Immature natural killer cell (primary cell): ENCODE data around the gene PEMT. TPM values are rescaled to one million over a fixed set of nuclear protein-coding genes. Genes with fewer than 3 reads are reported as not detected.
A peak's percentile ranks its signal among the peaks of the same experiment; 100 is the strongest.

Experiments used
- DNase-seq, 3 donors: peaks; one replicate each; pipeline ENCODE4 v3.0.0; 2022; ENCODE audit warnings: mixed read lengths in 1 of 3
- H3K27ac Mint-ChIP-seq, 6 donors: one replicate each; pipeline ENCODE4 v1.8.0; 2020; ENCODE audit warnings: mixed read lengths in 6 of 6, mild to moderate bottlenecking in 5 of 6, inconsistent platforms in 4 of 6, moderate library complexity in 3 of 6
- H3K27me3 Mint-ChIP-seq, 3 donors: one replicate each; pipeline ENCODE4 v1.8.0; 2020 to 2021; ENCODE audit warnings: low read depth in 3 of 3, mild to moderate bottlenecking in 3 of 3, mixed read lengths in 3 of 3, moderate library complexity in 3 of 3, inconsistent platforms in 1 of 3
- H3K36me3 Mint-ChIP-seq, 3 donors: one replicate each; pipeline ENCODE4 v1.8.0; 2020; ENCODE audit warnings: mixed read lengths in 3 of 3, inconsistent platforms in 2 of 3, mild to moderate bottlenecking in 2 of 3
- H3K4me1 Mint-ChIP-seq, 2 donors: one replicate each; pipeline ENCODE4 v1.8.0; 2020; ENCODE audit warnings: inconsistent platforms in 2 of 2, mild to moderate bottlenecking in 2 of 2, mixed read lengths in 2 of 2, moderate library complexity in 1 of 2
- H3K4me3 Mint-ChIP-seq, 5 donors: one replicate each; pipeline ENCODE4 v1.8.0; 2020; ENCODE audit warnings: mild to moderate bottlenecking in 5 of 5, mixed read lengths in 5 of 5, inconsistent platforms in 3 of 5, moderate library complexity in 3 of 5
- H3K9me3 Mint-ChIP-seq, 6 donors: one replicate each; pipeline ENCODE4 v1.8.0; 2020; ENCODE audit warnings: mild to moderate bottlenecking in 6 of 6, mixed read lengths in 6 of 6, inconsistent platforms in 4 of 6, moderate library complexity in 3 of 6
- polyA plus RNA-seq, 3 donors: library from polyadenylated mRNA; unstranded; fragments of 300-500 nt; fragmentation: Illumina TruSeq; gene quantifications; one replicate each; pipeline ENCODE4 v1.2.3, GENCODE V29; 2021

The PEMT gene
- polyA plus RNA-seq, 3 donors from 2014 or later: 18.0 to 41.6 (median 31.4) TPM

DNA sequence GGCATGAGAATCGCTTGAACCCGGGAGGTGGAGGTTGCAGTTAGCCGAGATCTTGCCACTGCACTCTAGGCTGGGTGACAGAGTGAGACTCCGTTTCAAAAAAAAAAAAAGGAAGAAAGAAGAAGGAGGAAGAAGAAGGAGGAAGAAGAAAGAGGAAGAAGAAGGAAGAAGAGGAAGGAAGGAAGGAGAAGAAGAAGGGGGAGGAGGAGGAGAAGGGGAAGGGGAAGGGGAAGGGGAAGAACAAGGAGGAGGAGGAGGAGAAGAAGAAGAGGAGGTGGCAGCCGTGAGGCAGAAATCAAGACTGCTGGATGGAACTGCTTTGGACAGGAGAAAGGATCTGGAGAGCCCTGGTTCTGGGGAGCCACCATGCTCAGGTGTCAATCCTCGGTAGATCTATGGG is 29.7 kb upstream of the PEMT start:
- H3K36me3 Mint-ChIP-seq: no peaks in the 10 kb centered on the region
- no peak overlapping the region for H3K4me3 Mint-ChIP-seq
- H3K9me3 Mint-ChIP-seq: no peaks in the 10 kb centered on the region
- peaks cover 0 to 5% (median 2%) of the 10 kb centered on the region in 3 donors for H3K27me3 Mint-ChIP-seq
- H3K4me1 Mint-ChIP-seq: no peaks in the 10 kb centered on the region
- no peak overlapping the region for H3K27ac Mint-ChIP-seq
- DNase-seq: no peak

- peaks cover 0 to 4% (median under 1%) of the 10 kb centered on the region in 3 donors for H3K27me3 Mint-ChIP-seq
- no peaks in the 10 kb centered on the region for H3K36me3 Mint-ChIP-seq
- H3K9me3 Mint-ChIP-seq: peaks cover 0 to 2% (median 0%) of the 10 kb centered on the region in 6 donors
- peaks cover 0 to 4% of the 10 kb centered on the region in 2 donors for H3K4me1 Mint-ChIP-seq
- H3K27ac Mint-ChIP-seq: no peak overlapping the region
- no peak overlapping the region for H3K4me3 Mint-ChIP-seq
- peak; percentile 18 to 41 (median 22) for DNase-seq
Observed at GRCh38 chr17:17613708-17614114, 22.2 kb upstream of the PEMT start.

- H3K4me1 Mint-ChIP-seq: peaks cover 0 to 4% of the 10 kb centered on the region in 2 donors
- no peaks in the 10 kb centered on the region for H3K36me3 Mint-ChIP-seq
- H3K4me3 Mint-ChIP-seq: no peak overlapping the region
- no peak overlapping the region for H3K27ac Mint-ChIP-seq
- peaks cover 0 to 2% (median 0%) of the 10 kb centered on the region in 3 donors for H3K27me3 Mint-ChIP-seq
- no peak for DNase-seq
- peaks cover 0 to 2% (median 0%) of the 10 kb centered on the region in 6 donors for H3K9me3 Mint-ChIP-seq
Observed at GRCh38 chr17:17612085-17613022, 20.8 kb upstream of the PEMT start.

- peaks cover 0 to 2% (median 0%) of the 10 kb centered on the region in 6 donors for H3K9me3 Mint-ChIP-seq
- no peak for DNase-seq
- no peak overlapping the region for H3K27ac Mint-ChIP-seq
- H3K4me1 Mint-ChIP-seq: peaks cover 0 to 4% of the 10 kb centered on the region in 2 donors
- no peaks in the 10 kb centered on the region for H3K27me3 Mint-ChIP-seq
- H3K4me3 Mint-ChIP-seq: no peak overlapping the region
- H3K36me3 Mint-ChIP-seq: no peaks in the 10 kb centered on the region
Observed at GRCh38 chr17:17609121-17609520, 17.6 kb upstream of the PEMT start.

- Mint-ChIP-seq H3K27ac (no peak overlapping the region), H3K27me3 (peaks cover 2 to 3% (median 2%) of the 10 kb centered on the region in 3 donors), H3K36me3 (no peaks in the 10 kb centered on the region), H3K9me3 (no peaks in the 10 kb centered on the region), H3K4me1 (no peaks in the 10 kb centered on the region), H3K4me3 (no peak overlapping the region)
- DNase-seq: no peak
Observed at GRCh38 chr17:17606416-17607000, 15.0 kb upstream of the PEMT start.

DNA sequence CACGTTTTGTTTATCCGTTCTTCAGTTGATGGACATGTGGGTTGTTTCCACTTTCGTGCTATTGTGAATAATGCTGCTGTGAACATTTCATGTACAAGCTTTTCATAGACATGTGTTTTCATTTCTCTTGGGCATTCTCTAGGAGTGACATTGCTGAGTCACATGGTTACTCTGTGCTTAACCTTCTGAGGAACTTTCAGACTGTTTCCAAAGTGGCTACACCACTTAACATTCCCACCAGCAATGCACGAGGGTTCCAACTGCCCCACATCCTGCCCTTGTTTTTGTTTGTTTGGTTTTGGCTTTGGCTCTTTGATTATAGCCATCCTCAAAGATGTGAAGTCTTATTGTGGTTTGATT is 14.2 kb upstream of the PEMT start:
- H3K4me1 Mint-ChIP-seq: no peaks in the 10 kb centered on the region
- H3K9me3 Mint-ChIP-seq: no peaks in the 10 kb centered on the region
- no peak overlapping the region for H3K4me3 Mint-ChIP-seq
- DNase-seq: no peak
- no peak overlapping the region for H3K27ac Mint-ChIP-seq
- H3K36me3 Mint-ChIP-seq: no peaks in the 10 kb centered on the region
- peaks cover 2 to 3% (median 2%) of the 10 kb centered on the region in 3 donors for H3K27me3 Mint-ChIP-seq

GRCh38 chr17:17605083-17605728 is 13.7 kb upstream of the PEMT start:
- H3K36me3 Mint-ChIP-seq: no peaks in the 10 kb centered on the region
- H3K27me3 Mint-ChIP-seq: peaks cover 2 to 3% (median 2%) of the 10 kb centered on the region in 3 donors
- H3K4me1 Mint-ChIP-seq: no peaks in the 10 kb centered on the region
- H3K27ac Mint-ChIP-seq: no peak overlapping the region
- no peak for DNase-seq
- H3K9me3 Mint-ChIP-seq: no peaks in the 10 kb centered on the region
- no peak overlapping the region for H3K4me3 Mint-ChIP-seq

DNA sequence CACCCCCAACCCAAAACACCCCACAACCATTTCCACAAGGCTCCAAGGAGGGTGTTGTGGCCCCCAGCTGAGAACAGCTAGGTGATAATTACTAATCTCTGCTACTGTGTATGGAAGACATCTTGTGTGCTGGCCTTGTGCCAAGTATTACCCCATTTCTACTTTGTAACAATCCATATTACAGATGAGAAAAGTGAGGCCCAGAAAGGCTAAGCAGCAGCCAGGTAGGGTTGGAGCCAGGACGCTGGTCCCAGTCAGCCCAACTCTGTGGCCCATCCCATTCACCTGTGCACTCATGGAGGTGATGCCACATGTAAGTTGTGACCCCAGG is 12.4 kb upstream of the PEMT start:
- no peak for DNase-seq
- H3K4me1 Mint-ChIP-seq: no peaks in the 10 kb centered on the region

GRCh38 chr17:17603178-17603894 is 11.8 kb upstream of the PEMT start:
- Mint-ChIP-seq H3K4me3 (no peak overlapping the region), H3K36me3 (no peaks in the 10 kb centered on the region), H3K27ac (no peak overlapping the region), H3K27me3 (peaks cover 2 to 3% (median 2%) of the 10 kb centered on the region in 3 donors), H3K4me1 (no peaks in the 10 kb centered on the region), H3K9me3 (no peaks in the 10 kb centered on the region)
- DNase-seq: no peak

More for the DNA sequence above, 12.4 kb upstream of the PEMT start:
- H3K4me3 Mint-ChIP-seq: no peak overlapping the region
- peaks cover 2 to 3% (median 2%) of the 10 kb centered on the region in 3 donors for H3K27me3 Mint-ChIP-seq
- no peaks in the 10 kb centered on the region for H3K36me3 Mint-ChIP-seq
- H3K27ac Mint-ChIP-seq: no peak overlapping the region
- H3K9me3 Mint-ChIP-seq: no peaks in the 10 kb centered on the region

DNA sequence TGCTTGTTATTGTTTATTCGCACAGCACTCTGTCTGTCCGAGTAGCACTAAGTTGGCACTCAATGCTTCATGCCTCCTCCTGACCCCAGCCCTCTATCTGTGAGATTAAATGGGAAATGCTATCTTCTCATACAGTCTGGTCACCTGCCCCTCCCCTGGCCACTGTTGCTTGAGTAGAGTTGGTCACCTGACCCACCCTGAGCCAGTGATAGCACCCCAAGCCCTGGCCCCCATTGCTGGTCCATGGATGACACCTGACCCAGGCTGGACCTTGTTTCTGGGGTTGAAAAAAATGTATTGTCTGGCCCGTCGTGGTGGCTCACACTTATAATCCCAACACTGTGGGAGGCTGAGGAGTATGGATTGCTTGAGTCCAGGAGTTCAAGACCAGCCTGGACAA is 8.5 kb upstream of the PEMT start:
- Mint-ChIP-seq H3K4me1 (no peaks in the 10 kb centered on the region), H3K27ac (peak overlapping the region in 1 of 6 donors; percentile 46), H3K9me3 (no peaks in the 10 kb centered on the region), H3K4me3 (no peak overlapping the region), H3K36me3 (no peaks in the 10 kb centered on the region), H3K27me3 (peaks cover 2 to 3% (median 2%) of the 10 kb centered on the region in 3 donors)
- no peak for DNase-seq

DNA sequence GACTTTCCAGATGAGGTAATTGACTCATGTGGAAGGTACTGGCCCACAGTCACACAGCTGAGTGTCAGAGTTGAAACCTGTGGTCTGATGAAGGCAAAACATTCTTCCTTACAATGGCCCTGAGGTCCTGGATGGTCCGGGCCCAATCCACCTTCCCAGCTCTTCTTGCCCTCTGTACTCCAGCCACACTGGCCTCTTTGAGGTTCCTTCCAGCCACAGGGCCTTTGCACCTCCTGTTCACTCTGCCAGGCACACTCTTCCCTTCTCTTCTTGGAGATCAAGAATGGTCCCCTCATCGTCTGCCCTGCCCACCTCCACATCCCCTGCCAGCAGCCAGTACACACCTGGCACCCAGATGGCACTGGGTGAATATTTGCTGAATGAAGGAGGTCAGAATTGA is 6.5 kb upstream of the PEMT start:
- no peak for DNase-seq
- no peak overlapping the region for H3K4me3 Mint-ChIP-seq
- peaks cover 0 to 3% (median 0%) of the 10 kb centered on the region in 3 donors for H3K27me3 Mint-ChIP-seq
- no peaks in the 10 kb centered on the region for H3K36me3 Mint-ChIP-seq
- no peaks in the 10 kb centered on the region for H3K9me3 Mint-ChIP-seq
- no peak overlapping the region for H3K27ac Mint-ChIP-seq
- peaks cover 0 to under 1% of the 10 kb centered on the region in 2 donors for H3K4me1 Mint-ChIP-seq

DNA sequence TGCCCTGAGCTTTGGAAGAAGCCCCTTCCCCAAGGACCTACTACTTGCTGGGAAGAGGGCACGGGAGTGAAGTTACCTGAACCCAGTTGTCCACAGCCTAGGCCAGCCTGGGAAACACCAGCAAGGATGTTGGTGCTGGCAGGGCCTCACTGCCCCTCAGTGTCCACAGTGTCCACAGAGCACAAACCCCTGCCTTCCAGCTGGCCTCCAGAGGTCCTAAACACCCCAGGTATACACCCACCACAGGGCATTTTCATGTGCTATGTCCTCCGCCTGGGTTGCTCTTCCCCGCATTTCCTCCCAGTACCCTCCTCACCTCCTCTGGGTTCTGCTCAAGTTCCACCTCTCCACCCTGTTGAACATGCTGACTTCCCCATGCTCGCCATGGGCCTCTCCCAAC is 4.2 kb upstream of the PEMT start:
- Mint-ChIP-seq H3K27ac (no peak overlapping the region), H3K4me1 (peaks cover 15 to 21% of the 10 kb centered on the region in 2 donors), H3K9me3 (no peaks in the 10 kb centered on the region), H3K36me3 (no peaks in the 10 kb centered on the region), H3K4me3 (no peak overlapping the region), H3K27me3 (peaks cover 2 to 3% (median 3%) of the 10 kb centered on the region in 3 donors)
- DNase-seq: no peak

DNA sequence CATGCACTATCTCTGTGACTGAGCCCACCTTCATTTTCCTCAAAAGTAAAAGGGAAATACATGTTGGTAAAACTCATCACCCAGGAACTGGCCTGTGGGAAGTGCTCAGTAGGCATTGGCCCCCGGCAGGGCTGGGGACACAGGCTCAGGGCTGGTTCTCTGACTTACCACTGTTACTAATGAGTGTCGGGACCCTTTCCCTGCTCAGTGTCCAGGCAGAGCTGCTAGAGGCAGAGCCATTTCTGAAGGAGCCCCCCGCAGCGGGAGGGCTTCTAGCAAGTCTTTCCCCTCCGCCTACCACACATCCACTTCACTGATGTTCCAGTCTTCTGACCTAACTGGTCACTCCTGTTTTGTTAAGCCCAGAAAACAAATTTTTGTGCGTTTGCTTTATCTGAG is 1.7 kb upstream of the PEMT start:
- DNase-seq: no peak
- Mint-ChIP-seq H3K9me3 (no peaks in the 10 kb centered on the region), H3K27ac (no peak overlapping the region), H3K4me3 (peak overlapping the region in 4 of 5 donors; percentile 32 to 96 (median 92)), H3K36me3 (no peaks in the 10 kb centered on the region), H3K27me3 (peaks cover 2 to 3% (median 3%) of the 10 kb centered on the region in 3 donors), H3K4me1 (peaks cover 22 to 28% of the 10 kb centered on the region in 2 donors)
